CD4-positive, alpha-beta T cell (primary cell): ENCODE data around the gene MAPT. TPM values are rescaled to one million over a fixed set of nuclear protein-coding genes. Genes with fewer than 3 reads are reported as not detected.

Source experiments
- ATAC-seq: fragments of 200-7000 bp; cut with Tn5 transposase; one replicate; pipeline ENCODE4 v1.10.0; 2022; ENCODE audit warnings: mild to moderate bottlenecking; ENCODE audit not compliant: poor library complexity
- CTCF ChIA-PET: fragments of 350-600 bp; sonication (Branson Sonifier 250); formaldehyde crosslinking; loops from one replicate; lab custom pipeline; 2021; ENCODE audit warnings: antibody characterized with exemption, inconsistent platforms; lab: Charles Lee
- POLR2A ChIA-PET: fragments of 350-600 bp; sonication (Branson Sonifier 250); formaldehyde crosslinking; loops from one replicate; lab custom pipeline; 2021; ENCODE audit warnings: antibody characterized with exemption, inconsistent platforms; lab: Charles Lee
- DNase-seq, 14 experiments: peaks; one replicate each; pipeline ENCODE4 v3.0.0-alpha.2; 2013 to 2020; ENCODE audit warnings: mixed read lengths in 2 of 14
- H3K27ac ChIP-seq, 2 donors: one replicate each; pipeline versions ENCODE4 v1.5.1 to v1.7.0; 2013; ENCODE audit warnings: low read length in 2 of 2, low read depth in 1 of 2, mild to moderate bottlenecking in 1 of 2
- H3K27me3 ChIP-seq, 2 experiments: 1 replicate in 1 of 2; 2 replicates in 1 of 2; pipeline versions ENCODE4 v1.6.1 to v1.7.0; 2013; ENCODE audit warnings: low read length in 2 of 2, control low read depth in 1 of 2, mild to moderate bottlenecking in 1 of 2, moderate library complexity in 1 of 2; ENCODE audit not compliant: insufficient read depth in 2 of 2, control insufficient read depth in 1 of 2
- H3K36me3 ChIP-seq: one replicate; pipeline ENCODE4 v1.6.1; 2013; ENCODE audit warnings: low read length, control low read depth; ENCODE audit not compliant: insufficient read depth
- H3K4me1 ChIP-seq: one replicate; pipeline ENCODE4 v1.6.1; 2013; ENCODE audit warnings: low read length, control low read depth; ENCODE audit not compliant: insufficient read depth
- H3K4me3 ChIP-seq: one replicate; pipeline ENCODE4 v1.5.1; 2013; ENCODE audit warnings: mild to moderate bottlenecking, low read length, moderate library complexity
- H3K9me3 ChIP-seq, 2 experiments: 1 replicate in 1 of 2; 2 replicates in 1 of 2; pipeline versions ENCODE4 v1.6.1 to v1.7.0; 2013; ENCODE audit warnings: low read length in 2 of 2, mild to moderate bottlenecking in 2 of 2, control low read depth in 1 of 2, moderate library complexity in 1 of 2; ENCODE audit not compliant: control insufficient read depth in 1 of 2, insufficient read depth in 1 of 2
- H3K27ac Mint-ChIP-seq: one replicate; pipeline ENCODE4 v1.8.0; 2020; ENCODE audit warnings: mixed read lengths
- H3K27me3 Mint-ChIP-seq: one replicate; pipeline ENCODE4 v1.8.0; 2021; ENCODE audit warnings: mixed read lengths
- H3K36me3 Mint-ChIP-seq: one replicate; pipeline ENCODE4 v1.8.0; 2021; ENCODE audit warnings: low read depth, mixed read lengths
- H3K4me1 Mint-ChIP-seq: one replicate; pipeline ENCODE4 v1.8.0; 2021; ENCODE audit warnings: low read depth, mixed read lengths
- H3K4me3 Mint-ChIP-seq: one replicate; pipeline ENCODE4 v1.8.0; 2020; ENCODE audit warnings: mild to moderate bottlenecking, mixed read lengths
- H3K9me3 Mint-ChIP-seq: one replicate; pipeline ENCODE4 v1.8.0; 2020; ENCODE audit warnings: mixed read lengths
- intact Hi-C, 2 experiments: fragments of 100-400 bp; cut with DNase I in 1 of 2; cut with micrococcal nuclease in 1 of 2; formaldehyde crosslinking; loops; one replicate each; pipeline versions ENCODE4 v1.15.1 to v1.9.0; 2023 to 2025; cut with DNase I, micrococcal nuclease
- total RNA-seq, 174 experiments: library from RNA in 2 of 174; stranded (reverse) in 2 of 174; gene quantifications; one replicate each; pipeline ENCODE4 v1.2.3 and lab custom pipeline; 2021 to 2026
- TF ChIP-seq, protein P1 (sequence below): fragments of 200-600 bp; IDR thresholded peaks from one replicate; pipeline ENCODE4 v1.8.0; 2022; ENCODE audit warnings: antibody characterized with exemption, mild to moderate bottlenecking

The MAPT gene
- total RNA-seq, 2 experiments from 2014 or later: 0.41 to 0.53 TPM

DNA sequence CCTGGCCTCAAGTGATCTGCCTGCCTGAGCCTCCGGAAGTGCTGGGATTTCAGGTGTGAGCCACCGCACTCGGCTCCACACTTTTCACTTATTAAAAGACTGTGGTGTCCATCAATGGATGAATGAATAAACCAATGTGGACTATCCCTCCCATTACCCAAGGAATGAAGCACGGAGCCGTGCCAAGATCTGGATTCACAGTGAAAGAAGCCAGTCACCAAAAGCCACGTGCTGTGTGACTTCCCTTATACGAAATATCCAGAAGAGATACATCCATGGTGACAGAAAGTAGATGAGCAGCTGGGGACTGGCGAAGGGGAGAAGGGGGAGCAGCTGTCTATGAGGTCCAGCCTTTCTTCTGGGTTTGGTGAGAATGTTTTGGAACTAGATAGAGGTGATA, 56.5 kb downstream of the MAPT start:
- no peak for DNase-seq
- peaks cover 6% of the 10 kb centered on the region for H3K4me1 ChIP-seq
- no peak overlapping the region for H3K27ac ChIP-seq
- ChIA-PET CTCF (no interaction called here), POLR2A (no interaction called here)
- no peak for ATAC-seq
- H3K9me3 Mint-ChIP-seq: no peaks in the 10 kb centered on the region
- peaks cover 39% of the 10 kb centered on the region for H3K27me3 Mint-ChIP-seq
- intact Hi-C loops: no loop called here
- H3K36me3 ChIP-seq: no peaks in the 10 kb centered on the region
- H3K27ac Mint-ChIP-seq: no peak overlapping the region
- H3K9me3 ChIP-seq: no peaks in the 10 kb centered on the region
- no peak overlapping the region for H3K4me3 Mint-ChIP-seq
- no peaks in the 10 kb centered on the region for H3K36me3 Mint-ChIP-seq
- H3K27me3 ChIP-seq: peaks cover 10 to 21% of the 10 kb centered on the region in 2 experiments
- TF ChIP-seq, protein P1, sequence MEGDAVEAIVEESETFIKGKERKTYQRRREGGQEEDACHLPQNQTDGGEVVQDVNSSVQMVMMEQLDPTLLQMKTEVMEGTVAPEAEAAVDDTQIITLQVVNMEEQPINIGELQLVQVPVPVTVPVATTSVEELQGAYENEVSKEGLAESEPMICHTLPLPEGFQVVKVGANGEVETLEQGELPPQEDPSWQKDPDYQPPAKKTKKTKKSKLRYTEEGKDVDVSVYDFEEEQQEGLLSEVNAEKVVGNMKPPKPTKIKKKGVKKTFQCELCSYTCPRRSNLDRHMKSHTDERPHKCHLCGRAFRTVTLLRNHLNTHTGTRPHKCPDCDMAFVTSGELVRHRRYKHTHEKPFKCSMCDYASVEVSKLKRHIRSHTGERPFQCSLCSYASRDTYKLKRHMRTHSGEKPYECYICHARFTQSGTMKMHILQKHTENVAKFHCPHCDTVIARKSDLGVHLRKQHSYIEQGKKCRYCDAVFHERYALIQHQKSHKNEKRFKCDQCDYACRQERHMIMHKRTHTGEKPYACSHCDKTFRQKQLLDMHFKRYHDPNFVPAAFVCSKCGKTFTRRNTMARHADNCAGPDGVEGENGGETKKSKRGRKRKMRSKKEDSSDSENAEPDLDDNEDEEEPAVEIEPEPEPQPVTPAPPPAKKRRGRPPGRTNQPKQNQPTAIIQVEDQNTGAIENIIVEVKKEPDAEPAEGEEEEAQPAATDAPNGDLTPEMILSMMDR: no peak
- H3K4me1 Mint-ChIP-seq: no peaks in the 10 kb centered on the region
- no peak overlapping the region for H3K4me3 ChIP-seq

DNA sequence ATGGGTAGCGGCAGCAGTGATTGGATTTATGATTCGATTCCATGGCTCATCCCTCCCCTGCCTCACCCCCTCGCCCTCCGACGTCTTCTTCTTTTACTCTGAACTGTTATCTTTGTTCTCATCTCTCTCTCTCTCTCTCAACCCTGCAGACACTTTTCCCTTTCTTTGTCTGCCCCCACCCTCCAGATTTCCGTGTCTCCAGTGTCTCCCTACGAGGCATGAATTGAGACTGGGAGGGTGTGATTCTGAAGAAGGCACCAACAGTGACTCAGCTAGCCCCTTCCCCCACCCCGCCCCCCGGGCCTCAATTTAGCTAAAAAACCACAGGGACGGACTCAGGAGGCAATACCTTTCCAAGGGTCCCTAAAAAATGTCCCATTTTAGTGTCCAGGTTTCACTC, 57.0 kb downstream of the MAPT start:
- ATAC-seq: no peak
- ChIA-PET POLR2A (no interaction called here), CTCF (no interaction called here)
- peaks cover 6% of the 10 kb centered on the region for H3K4me1 ChIP-seq
- TF ChIP-seq, protein P1: no peak
- H3K36me3 ChIP-seq: no peaks in the 10 kb centered on the region
- H3K27me3 ChIP-seq: peaks cover 10 to 21% of the 10 kb centered on the region in 2 experiments
- H3K9me3 ChIP-seq: no peaks in the 10 kb centered on the region
- intact Hi-C loops: no loop called here
- Mint-ChIP-seq H3K4me3 (no peak overlapping the region), H3K27ac (no peak overlapping the region), H3K36me3 (no peaks in the 10 kb centered on the region), H3K4me1 (no peaks in the 10 kb centered on the region), H3K27me3 (peaks cover 39% of the 10 kb centered on the region), H3K9me3 (no peaks in the 10 kb centered on the region)
- no peak overlapping the region for H3K4me3 ChIP-seq
- no peak for DNase-seq
- H3K27ac ChIP-seq: no peak overlapping the region

DNA sequence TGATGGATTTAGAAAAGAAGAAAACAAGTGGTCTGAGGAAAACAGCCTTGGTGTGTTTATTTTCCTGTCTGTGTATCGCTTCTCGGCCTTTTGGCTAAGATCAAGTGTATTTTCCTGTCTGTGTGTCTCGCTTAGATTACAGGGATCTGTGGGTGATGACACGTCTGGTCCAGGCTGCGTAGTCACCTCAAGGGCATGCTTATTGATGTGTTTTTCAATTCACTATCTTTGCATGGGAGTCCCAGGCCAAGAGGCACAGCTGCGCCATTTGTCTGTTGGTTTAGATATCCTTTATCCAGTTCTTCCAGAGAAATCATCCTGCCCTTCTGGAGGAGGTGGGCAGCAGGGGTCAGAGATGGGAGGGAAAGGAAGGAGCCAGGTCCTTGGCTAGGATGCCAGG, 57.6 kb downstream of the MAPT start:
- H3K27ac Mint-ChIP-seq: no peak overlapping the region
- DNase-seq: no peak
- ATAC-seq: no peak
- intact Hi-C loops: no loop called here
- H3K27ac ChIP-seq: no peak overlapping the region
- H3K36me3 Mint-ChIP-seq: no peaks in the 10 kb centered on the region
- peaks cover 6% of the 10 kb centered on the region for H3K4me1 ChIP-seq
- no peaks in the 10 kb centered on the region for H3K9me3 Mint-ChIP-seq
- H3K9me3 ChIP-seq: no peaks in the 10 kb centered on the region
- no peaks in the 10 kb centered on the region for H3K36me3 ChIP-seq
- TF ChIP-seq, protein P1: no peak
- peaks cover 10 to 21% of the 10 kb centered on the region in 2 experiments for H3K27me3 ChIP-seq
- no peak overlapping the region for H3K4me3 Mint-ChIP-seq
- peaks cover 39% of the 10 kb centered on the region for H3K27me3 Mint-ChIP-seq
- POLR2A ChIA-PET: no interaction called here
- H3K4me3 ChIP-seq: no peak overlapping the region
- H3K4me1 Mint-ChIP-seq: no peaks in the 10 kb centered on the region
- CTCF ChIA-PET: no interaction called here
